CD4-positive, alpha-beta T cell treated with Interferon alpha-2 for 1 hour (primary cell): ENCODE measurements around the gene FN3KRP.
"Not testable (repeated sequence)": the region's sequence is repeated elsewhere in the genome, so short reads cannot be mapped to it uniquely, and the experiment has no call there.

Source experiments
- DNase-seq, 2 donors: peaks; one replicate each; pipeline ENCODE4 v3.0.0-alpha.2; 2020 to 2022

FN3KRP gene

DNA sequence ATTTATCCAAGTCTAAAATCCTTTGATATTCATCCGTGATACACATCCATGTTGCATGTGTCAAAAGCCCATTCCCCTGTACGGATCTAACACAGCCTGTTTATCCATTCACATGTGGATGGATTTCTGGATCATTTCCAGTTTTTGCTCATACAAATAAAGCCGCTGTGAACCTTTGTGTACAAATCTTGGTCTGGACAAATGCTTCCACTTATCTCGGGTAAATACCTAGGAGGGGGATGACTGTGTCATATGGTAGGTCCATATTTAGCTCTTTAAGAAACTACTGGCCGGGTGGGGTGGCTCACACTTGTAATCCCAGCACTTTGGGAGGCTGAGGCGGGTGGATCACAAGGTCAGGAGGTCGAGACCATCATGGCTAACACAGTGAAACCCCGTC lies 29.0 kb downstream of the FN3KRP start:
- no peak for DNase-seq

DNA sequence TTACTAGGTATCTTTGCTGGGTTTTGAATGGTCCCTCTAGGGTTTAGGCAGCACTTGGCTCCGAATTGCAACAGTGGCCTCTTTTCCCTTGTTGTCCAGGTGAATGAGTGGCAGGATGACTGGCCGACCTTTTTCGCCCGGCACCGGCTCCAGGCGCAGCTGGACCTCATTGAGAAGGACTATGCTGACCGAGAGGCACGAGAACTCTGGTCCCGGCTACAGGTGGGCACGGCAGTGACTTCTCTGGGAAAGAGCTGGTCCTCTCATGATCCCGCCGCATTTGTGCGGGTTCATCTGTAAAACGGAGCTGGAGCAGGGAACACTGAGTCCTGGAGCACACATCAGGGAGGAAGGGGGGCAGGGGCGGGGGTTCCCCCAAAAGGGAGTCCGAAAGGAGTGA lies 32.2 kb downstream of the FN3KRP start:
- no peak for DNase-seq

DNA sequence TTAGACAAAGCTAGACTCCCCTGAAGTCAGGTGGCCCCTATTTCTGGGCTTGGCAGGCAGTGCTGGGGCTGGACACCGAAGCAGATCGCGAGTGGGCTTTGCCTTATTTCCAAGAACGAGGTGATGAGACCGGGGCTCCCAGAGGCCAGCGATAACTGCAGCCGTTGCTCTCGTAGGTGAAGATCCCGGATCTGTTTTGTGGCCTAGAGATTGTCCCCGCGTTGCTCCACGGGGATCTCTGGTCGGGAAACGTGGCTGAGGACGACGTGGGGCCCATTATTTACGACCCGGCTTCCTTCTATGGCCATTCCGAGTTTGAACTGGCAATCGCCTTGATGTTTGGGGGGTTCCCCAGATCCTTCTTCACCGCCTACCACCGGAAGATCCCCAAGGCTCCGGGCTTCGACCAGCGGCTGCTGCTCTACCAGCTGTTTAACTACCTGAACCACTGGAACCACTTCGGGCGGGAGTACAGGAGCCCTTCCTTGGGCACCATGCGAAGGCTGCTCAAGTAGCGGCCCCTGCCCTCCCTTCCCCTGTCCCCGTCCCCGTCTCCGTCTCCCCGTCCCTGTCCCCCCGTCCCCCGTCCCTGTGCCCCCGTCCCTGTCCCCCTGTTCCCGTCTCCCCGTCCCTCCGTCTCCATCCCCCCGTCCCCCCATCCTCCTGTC lies 33.9 kb downstream of the FN3KRP start:
- no peak for DNase-seq

DNA sequence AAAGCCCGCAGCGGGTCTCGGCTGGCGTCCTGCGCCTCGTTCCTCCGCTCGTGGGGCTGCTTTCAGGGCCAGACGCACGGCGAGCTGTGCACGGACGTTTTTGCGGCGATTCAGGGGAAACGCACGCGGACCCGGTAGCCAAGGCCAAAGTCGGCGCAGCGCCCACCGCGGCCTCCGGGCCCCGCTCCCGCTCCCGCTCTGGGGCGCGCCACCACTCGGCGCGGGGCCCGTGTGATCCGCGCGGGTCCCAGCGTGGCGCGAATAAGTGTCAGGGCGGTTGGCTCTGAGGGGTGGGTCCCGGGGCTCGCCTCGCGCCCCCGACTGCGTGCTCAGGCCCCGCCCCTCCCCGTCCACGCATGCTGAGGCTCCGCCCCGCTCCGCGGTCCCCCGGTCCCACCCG lies 34.7 kb downstream of the FN3KRP start:
- no peak for DNase-seq

DNA sequence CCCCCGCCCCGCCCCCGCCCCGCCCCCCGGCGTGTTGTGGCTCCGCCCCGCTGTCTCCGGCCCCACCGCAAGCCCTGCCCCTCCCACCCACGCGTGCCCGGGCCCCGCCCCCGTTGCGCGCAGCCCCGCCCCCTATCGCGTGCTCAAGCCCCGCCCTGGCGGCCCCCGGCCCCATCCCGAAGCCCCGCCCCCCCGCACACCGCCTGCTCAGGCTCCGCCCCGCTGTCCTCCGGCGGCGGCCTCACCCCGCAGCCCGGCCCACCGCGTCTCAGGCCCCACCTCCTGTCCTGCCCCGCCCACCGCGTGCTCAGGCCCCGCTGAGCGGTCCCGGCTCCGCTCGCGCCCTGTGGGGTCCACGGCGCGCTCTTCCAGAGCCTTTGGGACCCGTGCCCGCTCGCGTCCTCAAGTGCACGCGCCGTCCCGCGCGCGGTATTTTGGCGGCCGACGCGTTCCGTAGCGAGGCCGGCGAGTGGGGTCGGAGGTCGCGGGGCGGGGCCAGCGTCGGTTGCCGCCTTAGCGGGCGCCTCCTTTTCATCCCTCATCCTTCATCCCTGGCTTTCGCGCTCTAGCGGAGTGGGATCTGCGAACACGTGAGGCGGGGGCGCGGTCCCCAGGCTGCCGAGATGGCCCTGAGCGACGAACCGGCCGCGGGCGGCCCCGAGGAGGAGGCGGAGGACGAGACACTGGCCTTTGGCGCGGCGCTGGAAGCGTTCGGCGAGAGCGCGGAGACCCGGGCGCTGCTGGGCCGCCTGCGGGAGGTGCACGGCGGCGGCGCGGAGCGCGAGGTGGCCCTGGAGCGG lies 35.3 kb downstream of the FN3KRP start, which contains the start of gene TBCD:
TSS of gene TBCD (plus strand) at position 495 of the 800 bp plus-strand sequence. CDS start at position 624, 129 bp downstream.
- peak; percentile 84 to 87 for DNase-seq

DNA sequence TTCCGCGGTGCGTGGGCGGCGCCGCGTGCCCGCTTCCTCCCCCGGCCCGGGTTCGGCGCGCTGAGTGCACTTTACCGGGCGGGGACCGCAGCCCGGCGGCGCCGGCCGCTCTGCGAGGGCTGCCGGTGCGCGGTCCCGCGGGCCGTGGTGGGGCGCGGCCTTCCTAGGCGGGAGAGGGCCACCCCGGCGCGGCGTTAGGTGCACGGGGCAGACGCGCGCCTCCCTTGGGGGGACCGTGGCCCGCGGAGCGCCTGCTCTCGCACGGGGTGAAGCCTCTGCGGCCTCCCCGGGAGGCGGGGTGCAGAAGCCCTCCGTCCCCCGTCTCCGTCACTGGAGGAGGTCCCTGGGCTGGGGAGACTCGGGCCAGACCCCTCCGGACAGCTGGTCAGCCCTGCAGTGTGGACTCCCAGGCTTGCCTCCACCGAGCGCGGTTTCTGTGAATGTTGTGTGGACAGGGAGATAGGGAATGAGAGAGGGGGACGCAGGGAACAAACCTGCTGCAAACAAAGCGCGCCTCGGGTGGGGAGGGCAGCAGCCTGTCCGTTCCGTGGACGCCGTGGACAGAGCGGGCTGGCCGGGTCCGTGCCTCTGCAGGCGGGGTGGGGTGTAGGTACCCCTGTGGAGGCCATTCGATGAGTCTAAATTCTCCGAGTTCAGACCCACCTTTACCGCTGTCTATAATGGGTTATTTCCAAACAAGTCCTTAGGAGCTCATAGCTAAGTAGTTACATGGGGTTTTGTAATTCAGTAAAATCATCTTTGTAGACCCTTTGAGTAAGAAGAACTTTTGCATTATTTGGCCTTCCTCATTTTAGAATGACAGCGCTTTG lies 36.1 kb downstream of the FN3KRP start:
- DNase-seq, result no peak

DNA sequence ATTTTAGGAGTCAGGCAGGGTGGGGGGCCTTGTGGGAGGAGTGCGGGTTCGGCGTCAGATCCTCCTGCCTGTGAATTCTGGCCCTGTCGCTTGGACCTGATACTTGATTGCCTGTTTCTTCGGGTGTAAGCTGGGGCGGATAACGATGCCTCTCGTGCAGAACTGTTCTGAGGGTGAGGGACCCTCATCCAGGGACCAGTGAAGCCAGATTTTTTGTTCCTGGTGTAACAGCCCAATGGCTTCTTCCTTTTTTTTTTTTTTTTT lies 36.6 kb downstream of the FN3KRP start:
- DNase-seq, result no peak

DNA sequence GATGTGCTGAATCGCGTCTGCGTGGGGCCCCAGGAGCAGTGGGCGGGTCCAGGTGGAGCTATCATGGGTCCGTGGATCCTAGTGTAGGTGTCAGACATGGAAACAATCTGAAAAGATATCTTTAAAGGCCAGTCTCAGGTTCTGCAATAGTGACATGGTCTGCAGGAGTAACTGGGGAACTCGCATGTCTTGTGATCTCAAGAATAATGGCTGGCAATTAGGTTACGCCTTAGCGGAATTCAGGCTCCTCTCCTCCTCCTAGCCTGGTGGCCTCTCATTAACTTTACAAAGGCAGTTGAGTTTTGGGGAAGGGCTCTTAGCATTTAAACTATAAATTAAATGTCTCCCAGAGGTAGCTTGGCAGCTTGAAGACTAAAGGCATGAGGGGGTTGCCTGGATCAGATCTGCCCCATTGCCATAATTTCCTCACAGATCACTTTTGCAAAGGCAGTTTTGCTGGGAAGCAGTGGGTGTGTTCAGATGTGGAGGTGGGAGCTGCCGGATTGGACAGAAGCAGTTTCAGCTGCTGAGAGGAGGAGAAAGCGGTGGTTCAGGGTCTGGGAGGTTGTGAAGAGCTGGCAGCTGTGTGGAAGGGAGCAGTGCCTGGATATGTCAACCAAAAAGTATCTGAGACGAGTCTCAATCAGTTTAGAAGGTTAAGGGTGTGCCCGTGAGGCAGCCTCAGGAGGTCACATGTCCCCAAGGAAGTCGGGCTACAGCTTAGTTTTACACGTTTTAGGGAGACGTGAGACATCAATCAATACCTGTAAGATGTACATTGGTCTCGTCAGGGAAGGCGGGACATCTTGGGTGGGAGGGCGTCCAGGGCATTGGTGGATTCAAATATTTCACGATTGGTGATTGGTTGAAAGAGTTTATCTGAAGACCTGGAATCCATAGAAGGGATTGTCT lies 38.0 kb downstream of the FN3KRP start:
- no peak for DNase-seq

DNA sequence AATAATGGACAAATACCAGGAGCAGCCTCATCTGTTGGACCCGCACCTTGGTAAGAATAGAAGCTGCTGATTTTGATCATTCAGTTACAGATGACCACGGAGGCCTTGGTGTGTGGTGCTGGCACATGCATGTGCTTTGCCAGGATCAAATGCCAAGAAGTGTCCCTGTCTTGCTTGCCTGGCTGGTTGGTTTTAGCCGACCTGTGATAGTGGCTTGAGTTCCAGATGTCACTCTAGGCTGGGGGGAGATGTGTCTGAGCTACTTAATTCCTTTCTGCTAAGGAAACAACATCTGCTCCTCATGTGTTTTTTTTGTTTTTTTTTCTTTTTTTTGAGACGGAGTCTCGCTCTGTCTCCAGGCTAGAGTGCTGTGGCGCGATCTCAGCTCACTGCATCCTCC lies 39.7 kb downstream of the FN3KRP start:
- DNase-seq, result no peak

DNA sequence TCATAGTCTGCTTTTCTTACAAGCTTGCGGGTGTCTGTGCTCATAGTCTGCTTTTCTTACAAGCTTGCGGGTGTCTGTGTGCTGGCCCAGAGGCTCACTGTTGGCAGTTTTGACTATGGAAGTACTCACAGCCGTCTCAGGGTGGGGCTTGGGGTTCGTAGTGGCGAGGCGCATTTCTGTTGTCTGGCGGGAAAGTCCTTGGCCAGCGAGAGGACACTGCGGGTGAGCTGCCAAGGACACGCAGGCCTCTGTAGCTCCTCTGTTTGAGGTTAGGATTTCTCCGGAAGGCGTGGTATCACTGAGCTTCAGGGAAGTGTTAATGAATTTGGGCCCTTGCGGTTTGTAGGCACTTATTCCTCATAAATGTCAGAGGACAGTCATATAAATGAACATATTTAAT lies 48.9 kb downstream of the FN3KRP start:
- no peak for DNase-seq

DNA sequence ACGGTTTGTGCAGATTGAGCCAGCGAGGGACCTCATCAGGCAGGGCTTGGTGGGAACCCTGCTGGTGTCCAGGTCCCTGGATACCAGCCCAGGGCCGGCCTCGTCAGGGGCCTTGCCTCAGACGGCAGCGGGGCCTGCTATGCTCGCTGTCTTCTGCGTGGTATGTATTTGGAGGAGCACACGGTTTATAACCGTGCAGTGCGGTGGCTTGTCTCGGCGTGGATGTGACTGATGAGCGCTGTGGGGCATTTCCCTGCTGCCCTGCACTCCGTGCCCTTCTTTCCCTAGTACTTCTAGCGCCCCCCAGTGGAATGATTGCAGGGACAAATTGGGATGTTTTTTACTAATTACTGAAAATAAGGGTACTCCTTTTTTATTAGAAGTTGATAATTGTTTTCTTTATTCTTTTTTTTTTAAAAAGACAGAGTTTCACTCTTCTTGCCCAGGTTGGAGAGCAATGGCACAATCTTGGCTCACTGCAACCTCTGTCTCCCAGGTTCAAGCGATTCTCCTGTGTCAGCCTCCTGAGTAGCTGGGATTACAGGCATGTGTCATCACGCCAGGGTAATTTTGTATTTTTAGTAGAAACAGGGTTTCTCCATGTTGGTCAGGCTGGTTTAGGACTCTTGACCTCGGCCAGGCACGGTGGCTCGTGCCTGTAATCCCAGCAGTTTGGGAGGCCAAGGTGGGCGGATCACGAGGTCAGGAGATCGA lies 50.7 kb downstream of the FN3KRP start:
- DNase-seq, result peak in 1 of 2 donors; percentile 46

DNA sequence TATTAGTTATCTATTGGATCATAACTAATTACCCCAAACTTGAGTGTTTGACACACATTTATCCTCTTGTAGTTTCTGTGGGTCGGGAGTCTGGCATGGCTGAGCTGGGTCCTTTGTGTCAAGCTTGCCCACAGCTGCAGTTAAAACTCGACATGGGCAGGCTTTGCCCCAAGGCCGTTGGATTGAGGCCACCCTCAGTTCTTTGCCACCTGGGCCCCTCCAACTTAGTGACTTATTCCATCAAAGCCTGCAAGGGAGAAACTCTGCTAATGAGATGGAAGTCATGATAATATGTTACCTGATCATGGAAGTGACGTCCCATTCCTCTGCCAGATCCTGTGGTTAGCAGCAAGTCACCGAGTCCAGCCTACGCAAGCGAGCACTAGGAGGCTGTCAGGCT lies 52.5 kb downstream of the FN3KRP start:
- no peak for DNase-seq

DNA sequence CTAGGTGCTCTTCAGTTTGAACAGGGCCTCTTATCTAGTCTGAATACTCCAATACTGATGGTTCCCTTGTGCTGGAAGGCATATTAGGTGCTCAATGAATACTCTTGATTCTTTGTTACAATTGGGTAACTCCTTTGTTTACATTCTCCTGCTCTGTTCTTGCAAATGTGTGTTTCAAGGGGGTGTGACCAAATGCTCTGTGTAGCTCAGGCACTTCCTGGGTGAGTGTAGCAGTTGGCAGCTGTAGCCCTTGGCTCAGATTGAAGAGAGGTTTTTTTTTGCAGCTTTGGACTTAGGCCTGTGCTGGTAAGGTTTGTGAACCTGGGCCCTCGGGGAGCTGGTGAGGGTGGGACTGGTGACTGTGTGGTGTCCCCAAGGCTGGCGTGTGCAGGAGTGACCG lies 55.5 kb downstream of the FN3KRP start:
- no peak for DNase-seq

DNA sequence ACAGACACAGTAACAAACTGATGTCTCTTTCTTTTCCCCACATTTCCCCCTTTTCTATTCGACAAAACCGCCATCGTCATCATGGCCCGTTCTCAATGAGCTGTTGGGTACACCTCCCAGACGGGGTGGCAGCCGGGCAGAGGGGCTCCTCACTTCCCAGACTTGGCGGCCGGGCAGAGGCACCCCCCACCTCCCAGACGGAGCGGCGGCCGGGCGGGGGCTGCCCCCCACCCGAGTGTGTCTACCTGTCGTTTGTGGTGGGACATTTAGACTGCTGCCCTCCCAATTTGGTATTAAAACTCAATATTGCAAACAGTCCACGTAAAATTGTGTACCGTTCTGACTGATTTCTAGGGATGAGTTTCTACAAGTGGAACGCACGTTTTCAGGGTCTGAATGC lies 58.0 kb downstream of the FN3KRP start:
- DNase-seq, result not testable (repeated sequence)

DNA sequence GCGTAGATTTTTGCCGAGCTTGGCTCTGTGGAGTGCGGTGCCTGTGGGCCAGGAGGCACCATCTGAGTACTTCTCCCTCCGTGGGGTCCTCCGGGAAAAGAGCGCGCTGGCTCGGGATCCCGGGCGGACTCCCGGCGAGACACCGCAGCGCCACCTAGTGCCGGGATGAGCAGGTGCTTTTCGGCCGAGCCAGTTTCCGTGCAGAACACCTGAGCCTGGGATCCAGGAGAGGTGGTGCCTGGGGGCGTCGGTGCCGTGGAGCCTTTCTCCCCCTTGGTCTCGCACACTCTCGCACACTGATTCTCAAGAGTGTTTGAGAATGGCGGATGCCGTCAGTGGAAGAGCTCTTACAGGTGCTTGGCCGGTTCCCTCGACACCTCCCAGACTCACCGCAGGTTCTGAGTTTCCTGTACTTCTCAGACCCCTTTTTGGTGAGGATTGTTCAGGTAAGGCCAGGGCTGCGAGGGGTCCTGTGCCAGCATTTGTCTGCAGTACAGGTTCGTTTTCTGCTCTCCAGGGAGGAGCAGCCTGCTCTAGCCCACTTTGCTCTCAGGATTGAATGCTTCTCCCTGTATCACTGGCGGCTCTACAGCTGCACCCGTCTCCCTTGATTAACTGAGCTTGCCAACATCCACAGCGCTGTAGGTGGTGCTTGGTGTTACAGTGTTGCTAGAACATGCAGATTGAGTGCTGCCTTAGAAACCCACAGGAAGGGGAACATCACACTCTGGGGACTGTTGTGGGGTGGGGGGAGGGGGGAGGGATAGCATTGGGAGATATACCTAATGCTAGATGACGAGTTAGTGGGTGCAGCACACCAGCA lies 58.7 kb downstream of the FN3KRP start:
- peak; percentile 19 to 44 for DNase-seq

DNA sequence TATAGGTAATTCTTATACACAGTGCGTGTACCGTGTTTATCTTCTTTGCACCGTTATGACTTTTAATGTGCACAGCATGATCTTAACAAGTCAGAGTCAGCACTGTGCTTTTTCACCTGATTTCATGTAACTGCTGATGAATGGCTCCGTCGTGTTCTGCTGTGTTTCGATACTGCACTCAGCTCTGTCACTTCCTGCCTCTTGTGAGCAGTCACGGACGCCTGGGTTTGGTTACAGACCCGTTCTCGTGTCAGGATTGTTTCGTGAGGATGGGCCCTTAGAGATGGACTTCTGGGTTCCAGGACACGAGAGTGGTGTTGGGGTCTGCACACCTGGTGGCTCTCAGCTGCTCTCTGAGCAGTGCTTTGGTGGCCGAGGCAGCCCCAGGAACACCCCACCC lies 59.9 kb downstream of the FN3KRP start:
- no peak for DNase-seq
